ENCODE data around the gene DDX59. TPM values are rescaled to one million over a fixed set of nuclear protein-coding genes. Genes with fewer than 3 reads are reported as not detected.
A peak's percentile ranks its signal among the peaks of the same experiment; 100 is the strongest.

The DDX59 gene
- total RNA-seq, 4 donors from 2014 or later: 13.7 to 59.4 (median 16.8) TPM

GRCh38 chr1:200670242-200671118 is 773 bp upstream of the DDX59 start:
- Histone ChIP-seq H3K4me3 (peak overlapping the region; percentile 79 to 98 (median 87)), H3K27ac (peak overlapping the region; percentile 98 to 100 (median 98)), H3K4me1 (peaks cover 0 to 16% (median 3%) of the 10 kb centered on the region in 4 donors), H3K9me3 (no peaks in the 10 kb centered on the region), H3K27me3 (no peaks in the 10 kb centered on the region), H3K36me3 (no peaks in the 10 kb centered on the region)
- DNase-seq: peak in 2 of 3 donors; percentile 25 to 54
- TF ChIP-seq POLR2A (IDR thresholded peaks at IDR 0.05) (no peak), CTCF (IDR thresholded peaks at IDR 0.05) (no peak)

- Histone ChIP-seq H3K4me3 (peak overlapping the region; percentile 79 to 98 (median 87)), H3K4me1 (peaks cover 0 to 16% (median 3%) of the 10 kb centered on the region in 4 donors), H3K9me3 (no peaks in the 10 kb centered on the region), H3K27ac (peak overlapping the region; percentile 98 to 100 (median 98)), H3K27me3 (no peaks in the 10 kb centered on the region), H3K36me3 (peaks cover 0 to 16% (median 0%) of the 10 kb centered on the region in 3 donors)
- TF ChIP-seq POLR2A (IDR thresholded peaks at IDR 0.05): no peak
- TF ChIP-seq CTCF (IDR thresholded peaks at IDR 0.05): no peak
- no peak for DNase-seq
These were observed 993 bp downstream of the DDX59 start for GRCh38 chr1:200668514-200669313.

- peaks cover 0 to 39% (median 3%) of the 10 kb centered on the region in 3 donors for H3K36me3 ChIP-seq
- no peak overlapping the region for H3K4me3 ChIP-seq
- DNase-seq: no peak
- H3K9me3 ChIP-seq: no peaks in the 10 kb centered on the region
- H3K27ac ChIP-seq: no peak overlapping the region
- H3K27me3 ChIP-seq: no peaks in the 10 kb centered on the region
- peaks cover 0 to 15% (median 3%) of the 10 kb centered on the region in 4 donors for H3K4me1 ChIP-seq
- TF ChIP-seq POLR2A (IDR thresholded peaks at IDR 0.05): no peak
- no peak for TF ChIP-seq CTCF (IDR thresholded peaks at IDR 0.05)
These were observed 3.4 kb downstream of the DDX59 start for GRCh38 chr1:200666309-200666708.

- Histone ChIP-seq H3K27me3 (no peaks in the 10 kb centered on the region), H3K36me3 (peaks cover 0 to 41% (median 3%) of the 10 kb centered on the region in 3 donors), H3K4me3 (no peak overlapping the region), H3K27ac (no peak overlapping the region), H3K4me1 (peaks cover 0 to 11% (median 3%) of the 10 kb centered on the region in 4 donors), H3K9me3 (no peaks in the 10 kb centered on the region)
- no peak for DNase-seq
- TF ChIP-seq CTCF (IDR thresholded peaks at IDR 0.05) (no peak), POLR2A (IDR thresholded peaks at IDR 0.05) (no peak)
These were observed 3.8 kb downstream of the DDX59 start for GRCh38 chr1:200665861-200666260.

GRCh38 chr1:200660719-200661118 is 9.0 kb downstream of the DDX59 start:
- no peak overlapping the region for H3K27ac ChIP-seq
- peaks cover 0 to 85% (median 3%) of the 10 kb centered on the region in 3 donors for H3K36me3 ChIP-seq
- no peaks in the 10 kb centered on the region for H3K27me3 ChIP-seq
- H3K4me3 ChIP-seq: no peak overlapping the region
- H3K4me1 ChIP-seq: no peaks in the 10 kb centered on the region
- TF ChIP-seq CTCF (IDR thresholded peaks at IDR 0.05) (no peak), POLR2A (IDR thresholded peaks at IDR 0.05) (no peak)
- no peaks in the 10 kb centered on the region for H3K9me3 ChIP-seq
- DNase-seq: no peak

Measured in Peyer's patch (tissue), 4 donors.